ENCODE results near the gene PLEKHA6.

PLEKHA6 gene

GRCh38 chr1:204203206-204203767 is 156.4 kb downstream of the PLEKHA6 start:
- DNase-seq: no peak

GRCh38 chr1:204202481-204202880 is 157.2 kb downstream of the PLEKHA6 start:
- no peak for DNase-seq

DNA sequence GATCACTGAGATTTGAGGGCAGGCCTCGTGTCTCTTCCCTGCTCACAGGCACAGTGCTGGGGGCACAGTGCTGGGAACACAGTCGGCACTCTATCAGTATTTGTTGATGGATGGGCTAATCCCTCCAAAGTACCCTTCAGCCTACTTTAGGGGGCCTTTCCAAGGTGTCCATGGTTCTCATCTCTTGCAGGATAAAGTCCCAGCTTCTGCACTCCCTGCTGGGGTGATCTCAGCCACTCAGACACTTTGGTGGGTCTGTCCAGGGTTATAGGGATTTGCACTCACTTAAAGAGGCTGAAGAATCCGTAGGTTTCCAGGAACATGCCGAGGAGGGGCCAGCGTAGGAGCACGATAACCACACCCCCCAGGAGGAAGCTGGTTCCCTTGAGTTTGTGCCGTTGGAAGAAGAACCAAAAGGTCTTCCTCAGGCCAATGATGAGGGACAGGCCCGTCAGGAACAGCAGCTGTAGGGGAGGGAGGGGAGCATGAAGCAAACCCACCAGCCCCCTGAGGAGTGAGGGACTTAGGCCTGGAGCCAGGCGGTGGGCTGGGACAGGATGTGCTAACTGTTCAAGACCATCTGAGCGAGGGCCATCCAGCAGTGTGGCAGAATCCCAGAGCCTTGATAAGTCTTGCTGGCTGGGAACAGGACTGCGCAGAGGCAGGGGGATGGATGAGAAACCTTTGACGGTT is 158.2 kb downstream of the PLEKHA6 start:
- DNase-seq: no peak

DNA sequence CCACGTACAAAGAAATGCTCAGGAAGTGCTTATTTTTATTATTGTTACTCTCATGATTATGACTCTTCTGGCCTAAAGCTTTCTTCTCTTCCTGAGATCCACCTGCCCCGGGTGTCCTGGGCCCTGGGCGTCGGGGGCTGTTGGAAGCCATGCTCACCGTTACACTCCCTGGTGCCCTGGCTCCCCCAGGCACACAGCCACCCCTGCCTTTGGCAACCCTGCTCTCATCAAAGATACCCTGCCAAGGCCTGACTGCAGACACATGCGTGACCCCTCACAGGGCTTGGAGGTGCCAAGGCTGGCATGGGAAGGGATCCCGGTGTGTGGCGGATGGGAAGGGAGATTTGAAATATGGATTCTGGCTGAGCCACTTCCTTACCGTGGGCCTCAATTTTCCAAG is 160.2 kb downstream of the PLEKHA6 start:
- no peak for DNase-seq

DNA sequence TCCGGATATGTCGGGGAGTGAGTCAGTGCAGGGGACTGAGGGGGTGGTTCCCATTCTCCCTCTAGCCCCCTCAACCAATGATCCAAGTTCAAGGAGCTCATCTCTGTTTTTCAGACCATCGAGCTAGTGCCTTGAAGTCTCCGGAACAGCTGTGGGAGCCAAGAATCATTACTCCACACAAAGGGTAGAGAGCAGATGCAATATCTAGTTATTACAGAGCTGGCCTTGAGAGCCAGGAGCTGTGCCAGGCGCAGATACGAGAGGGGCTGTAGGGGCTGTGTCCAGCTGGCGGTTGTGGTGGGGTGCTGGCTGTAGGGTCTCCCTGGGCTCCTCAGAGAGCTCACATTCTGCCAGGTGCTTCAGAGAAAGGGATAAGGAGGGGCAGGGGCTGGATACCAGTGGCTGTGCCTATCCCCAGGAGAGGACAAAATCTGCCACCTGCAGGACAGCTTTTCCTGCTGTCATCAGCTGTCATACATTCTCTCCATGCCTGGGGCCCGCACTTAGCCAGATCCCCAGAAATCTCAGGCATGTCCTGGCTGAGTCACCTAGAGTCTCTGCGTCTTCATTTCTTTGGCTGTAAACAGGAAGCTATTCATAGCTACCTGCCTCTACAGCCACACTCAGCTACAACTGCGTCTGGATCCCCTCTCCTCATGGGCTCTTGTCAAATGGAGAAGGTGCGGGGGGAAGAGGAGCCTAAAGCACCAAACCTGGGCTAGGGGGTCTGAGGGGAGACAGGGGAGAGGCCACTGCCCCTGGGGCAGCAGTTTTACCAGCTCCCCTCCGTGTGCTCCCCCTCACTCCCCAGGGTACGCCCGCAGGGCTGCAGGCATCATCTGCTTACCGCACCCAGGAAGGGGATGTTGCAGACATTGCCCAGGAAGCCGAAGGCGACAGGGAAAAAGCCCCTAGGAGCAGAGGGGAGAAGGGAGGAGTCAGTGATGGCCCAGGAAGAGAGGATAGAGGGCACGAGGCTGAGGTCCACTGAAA is 161.1 kb downstream of the PLEKHA6 start:
- peak; percentile 46 for DNase-seq

- no peak for DNase-seq
Measured at GRCh38 chr1:204197068-204197467, 162.7 kb downstream of the PLEKHA6 start.

- peak; percentile 46 for DNase-seq
Measured at GRCh38 chr1:204196068-204196795, 163.5 kb downstream of the PLEKHA6 start, which contains the start of gene KISS1. TSS of gene KISS1 (minus strand) at chr1:204196491. CDS start at chr1:204192876, 3,615 bp downstream.

DNA sequence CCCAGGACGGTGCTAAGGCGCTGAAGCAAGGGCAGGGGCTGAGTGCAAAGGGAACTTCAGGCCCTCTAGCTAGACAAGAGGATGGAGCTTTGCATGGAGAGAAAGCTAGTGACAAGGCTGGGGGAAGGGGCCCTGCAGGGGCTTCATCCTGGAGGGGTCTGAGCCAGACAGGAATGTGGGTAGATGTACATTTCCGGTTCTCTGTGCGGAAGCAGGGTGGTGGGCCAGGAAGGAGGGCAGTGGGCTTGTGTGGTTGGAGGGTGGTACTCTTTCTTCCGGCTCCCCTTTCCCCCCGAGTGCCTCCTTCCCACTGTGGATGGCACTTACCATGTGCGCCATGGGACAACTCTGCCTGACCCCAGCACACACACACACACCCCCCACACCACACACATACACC is 165.0 kb downstream of the PLEKHA6 start:
- DNase-seq: no peak

DNA sequence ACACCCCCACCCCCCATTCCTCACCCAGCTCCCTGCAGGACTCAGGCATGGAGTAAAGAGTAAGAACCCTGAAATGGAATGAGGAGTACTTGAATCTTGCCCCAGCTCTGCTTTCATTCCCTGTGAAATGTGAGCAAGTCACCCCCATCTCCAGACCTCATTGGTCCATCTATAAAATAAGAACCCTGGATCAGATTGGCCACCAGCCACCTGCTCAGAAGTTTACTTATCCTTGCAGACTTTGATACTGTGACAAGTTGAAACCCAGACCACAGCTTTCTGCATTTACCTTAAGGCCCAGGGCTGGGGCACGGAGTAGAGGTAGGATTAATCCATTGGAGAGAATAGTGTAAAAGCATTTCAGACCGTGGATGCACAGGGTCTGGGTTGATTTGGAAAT is 165.6 kb downstream of the PLEKHA6 start:
- DNase-seq: no peak

- no peak for DNase-seq
Measured at GRCh38 chr1:204192589-204193352, 167.0 kb downstream of the PLEKHA6 start.

- DNase-seq: no peak
Measured at GRCh38 chr1:204192046-204192445, 167.7 kb downstream of the PLEKHA6 start.

GRCh38 chr1:204191456-204191855 is 168.3 kb downstream of the PLEKHA6 start:
- DNase-seq: no peak

GRCh38 chr1:204190212-204191211 is 169.2 kb downstream of the PLEKHA6 start:
- peak; percentile 73 for DNase-seq

GRCh38 chr1:204188959-204189639 is 170.6 kb downstream of the PLEKHA6 start:
- peak; percentile 22 for DNase-seq

GRCh38 chr1:204186597-204186996 is 173.1 kb downstream of the PLEKHA6 start:
- no peak for DNase-seq

- no peak for DNase-seq
Measured at GRCh38 chr1:204181116-204181515, 178.6 kb downstream of the PLEKHA6 start.

GRCh38 chr1:204180133-204180532 is 179.6 kb downstream of the PLEKHA6 start:
- DNase-seq: peak; percentile 95

DNA sequence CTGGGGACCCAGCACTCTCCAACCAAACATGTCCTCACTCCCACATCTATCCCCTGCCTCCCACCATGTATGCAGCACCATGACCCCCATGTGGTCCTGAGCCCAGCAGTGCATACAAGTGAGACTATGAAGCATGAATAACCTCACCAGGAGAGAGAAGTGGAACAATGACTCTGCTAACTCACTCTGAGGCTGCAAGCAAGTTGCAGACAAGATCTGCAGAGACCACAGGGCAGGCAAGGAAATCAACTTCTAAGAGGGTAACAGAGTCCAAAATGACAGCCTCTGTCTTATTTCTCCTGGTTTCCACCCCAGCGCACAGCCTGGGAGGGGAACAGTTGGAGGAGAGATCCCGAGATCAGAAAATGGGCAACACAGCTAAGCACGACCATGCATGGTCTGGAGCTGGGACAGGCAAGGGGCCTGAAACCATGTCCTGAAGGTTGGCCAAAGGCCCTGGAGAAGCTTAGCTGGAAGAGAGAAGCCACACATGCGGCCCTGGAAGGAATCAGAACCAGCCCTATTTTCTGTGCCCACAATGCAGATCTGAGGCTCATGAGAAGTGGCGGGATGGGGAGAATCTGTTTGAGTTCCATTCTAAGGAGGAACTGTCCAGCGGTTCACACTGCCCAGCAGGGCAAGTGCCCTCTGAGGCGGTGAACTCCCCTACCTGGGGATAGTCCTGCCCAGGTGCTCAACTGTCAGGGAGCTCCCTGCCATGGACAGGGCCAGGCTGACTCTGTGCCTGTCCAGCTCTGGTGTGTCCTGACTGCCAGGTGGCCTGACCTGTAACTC is 181.0 kb downstream of the PLEKHA6 start:
- DNase-seq: peak; percentile 21

- peak; percentile 39 for DNase-seq
Measured at GRCh38 chr1:204177133-204177532, 182.6 kb downstream of the PLEKHA6 start.

Measured in DMS53 (cell line).